Transverse colon (tissue), 4 donors: ENCODE data around the gene MTMR6.

Experiments used
- POLR2AphosphoS5 ChIP-seq, 3 donors: sonication (generic); formaldehyde crosslinking; IDR thresholded peaks; one replicate each; pipeline ENCODE4 v1.6.1; 2016; ENCODE audit warnings: antibody characterized with exemption in 3 of 3
- TF ChIP-seq, protein P1 (sequence below), 5 experiments: fragments of 200-600 bp in 3 of 5; fragments of 450-650 bp in 2 of 5; sonication (generic) in 3 of 5; IDR thresholded peaks; 1 replicate in 2 of 5; 2 replicates in 3 of 5; pipeline ENCODE4 v1.5.1; 2016 to 2017; ENCODE audit warnings: antibody characterized with exemption in 5 of 5, inconsistent platforms in 3 of 5, mild to moderate bottlenecking in 2 of 5, moderate library complexity in 1 of 5

DNA sequence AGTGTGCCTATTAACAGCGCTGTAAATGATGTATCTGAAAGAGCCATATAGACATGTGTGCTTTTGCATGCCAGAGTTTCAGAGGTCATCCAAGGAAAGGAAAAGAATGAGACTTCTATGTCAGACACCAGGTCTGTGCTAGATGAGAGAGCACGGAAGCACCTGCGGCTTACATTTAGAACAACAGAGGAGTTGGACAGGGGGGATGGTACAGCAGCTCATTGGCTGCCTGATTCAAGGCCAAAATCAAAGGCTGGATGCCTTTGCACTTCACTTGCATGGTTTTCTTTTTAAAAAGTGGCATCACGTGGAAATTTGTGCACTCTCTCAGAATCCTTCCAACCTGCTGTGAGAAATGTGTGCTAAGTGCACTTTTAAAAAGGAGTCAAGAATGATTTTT lies 82.4 kb downstream of the MTMR6 start:
- TF ChIP-seq, protein P1, sequence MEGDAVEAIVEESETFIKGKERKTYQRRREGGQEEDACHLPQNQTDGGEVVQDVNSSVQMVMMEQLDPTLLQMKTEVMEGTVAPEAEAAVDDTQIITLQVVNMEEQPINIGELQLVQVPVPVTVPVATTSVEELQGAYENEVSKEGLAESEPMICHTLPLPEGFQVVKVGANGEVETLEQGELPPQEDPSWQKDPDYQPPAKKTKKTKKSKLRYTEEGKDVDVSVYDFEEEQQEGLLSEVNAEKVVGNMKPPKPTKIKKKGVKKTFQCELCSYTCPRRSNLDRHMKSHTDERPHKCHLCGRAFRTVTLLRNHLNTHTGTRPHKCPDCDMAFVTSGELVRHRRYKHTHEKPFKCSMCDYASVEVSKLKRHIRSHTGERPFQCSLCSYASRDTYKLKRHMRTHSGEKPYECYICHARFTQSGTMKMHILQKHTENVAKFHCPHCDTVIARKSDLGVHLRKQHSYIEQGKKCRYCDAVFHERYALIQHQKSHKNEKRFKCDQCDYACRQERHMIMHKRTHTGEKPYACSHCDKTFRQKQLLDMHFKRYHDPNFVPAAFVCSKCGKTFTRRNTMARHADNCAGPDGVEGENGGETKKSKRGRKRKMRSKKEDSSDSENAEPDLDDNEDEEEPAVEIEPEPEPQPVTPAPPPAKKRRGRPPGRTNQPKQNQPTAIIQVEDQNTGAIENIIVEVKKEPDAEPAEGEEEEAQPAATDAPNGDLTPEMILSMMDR (IDR thresholded peaks at IDR 0.05), result no peak
- TF ChIP-seq POLR2AphosphoS5 (IDR thresholded peaks at IDR 0.05), result no peak
